Prostate gland (tissue), 2 donors: Measurements from ENCODE around the gene EFCC1.

Experiments used
- CTCF ChIP-seq, 4 experiments: fragments of 200-600 bp in 2 of 4; fragments of 450-650 bp in 2 of 4; sonication (generic) in 2 of 4; IDR thresholded peaks; 1 replicate in 3 of 4; 2 replicates in 1 of 4; pipeline ENCODE4 v1.5.1; 2016 to 2019; ENCODE audit warnings: antibody characterized with exemption in 4 of 4, mild to moderate bottlenecking in 2 of 4, moderate library complexity in 2 of 4
- POLR2A ChIP-seq: fragments of 450-650 bp; IDR thresholded peaks from one replicate; pipeline ENCODE4 v1.6.1; 2016; ENCODE audit warnings: antibody characterized with exemption, mild to moderate bottlenecking

- TF ChIP-seq CTCF (IDR thresholded peaks at IDR 0.05) (no peak), POLR2A (no peak)
Measured at GRCh38 chr3:129025108-129025507, 24.0 kb downstream of the EFCC1 start.
